ENCODE data around the gene LEFTY2. TPM values are rescaled to one million over a fixed set of nuclear protein-coding genes. Genes with fewer than 3 reads are reported as not detected.

LEFTY2 gene
- total and polyA plus RNA-seq, 7 donors, result 0.03 to 1.2 (median 0.13) TPM; not detected in 2

GRCh38 chr1:225962440-225962975, 21.5 kb upstream of the LEFTY2 start:
- Histone ChIP-seq H3K27me3 (ENCODE audit: insufficient read depth in 3 of 3, low read length in 2 of 3) (peaks cover 0 to 5% (median 0%) of the 10 kb centered on the region in 3 donors), H3K9me3 (no peaks in the 10 kb centered on the region), H3K36me3 (ENCODE audit: insufficient read depth in 1 of 2, low read depth in 1 of 2) (no peaks in the 10 kb centered on the region), H3K4me1 (no peaks in the 10 kb centered on the region), H3K4me3 (no peak overlapping the region), H3K27ac (no peak overlapping the region)
- TF ChIP-seq CTCF (IDR thresholded peaks at IDR 0.05), result peak; percentile 36
- 31 to 36% (median 34%) methylated on average over 21 of the region's 21 CpGs for WGBS, 3 donors
- DNase-seq (peak in 1 of 2 donors; percentile 29), ATAC-seq (peak in 2 of 4 donors; percentile 58 to 59)
- intact Hi-C loops (cut with DNase I), result no loop called here

GRCh38 chr1:225961659-225962439, 20.8 kb upstream of the LEFTY2 start:
- ATAC-seq (no peak), DNase-seq (no peak)
- no peak overlapping the region for H3K4me3 ChIP-seq
- intact Hi-C loops (cut with DNase I), result no loop called here
- peaks cover 0 to 5% (median 0%) of the 10 kb centered on the region in 3 donors for H3K27me3 ChIP-seq (ENCODE audit: insufficient read depth in 3 of 3, low read length in 2 of 3)
- TF ChIP-seq CTCF (IDR thresholded peaks at IDR 0.05), result no peak
- H3K27ac ChIP-seq, result no peak overlapping the region
- H3K4me1 ChIP-seq, result no peaks in the 10 kb centered on the region
- no peaks in the 10 kb centered on the region for H3K9me3 ChIP-seq
- WGBS, 3 donors, result 66 to 73% (median 69%) methylated on average over 20 of the region's 20 CpGs
- H3K36me3 ChIP-seq (ENCODE audit: insufficient read depth in 1 of 2, low read depth in 1 of 2), result no peaks in the 10 kb centered on the region

- Histone ChIP-seq H3K36me3 (ENCODE audit: insufficient read depth in 1 of 2, low read depth in 1 of 2) (no peaks in the 10 kb centered on the region), H3K27ac (no peak overlapping the region), H3K4me1 (no peaks in the 10 kb centered on the region), H3K4me3 (no peak overlapping the region), H3K9me3 (no peaks in the 10 kb centered on the region), H3K27me3 (ENCODE audit: insufficient read depth in 3 of 3, low read length in 2 of 3) (peaks cover 0 to 5% (median 0%) of the 10 kb centered on the region in 3 donors)
- WGBS, 3 donors, result 85 to 93% (median 90%) methylated on average over 3 of the region's 3 CpGs
- DNase-seq, result no peak
- TF ChIP-seq CTCF (IDR thresholded peaks at IDR 0.05), result no peak
- intact Hi-C loops (cut with DNase I), result no loop called here
- ATAC-seq, result no peak
These were observed 17.0 kb upstream of the LEFTY2 start for GRCh38 chr1:225958041-225958440.

- H3K4me3 ChIP-seq, result no peak overlapping the region
- H3K4me1 ChIP-seq, result no peaks in the 10 kb centered on the region
- H3K36me3 ChIP-seq (ENCODE audit: insufficient read depth in 1 of 2, low read depth in 1 of 2), result no peaks in the 10 kb centered on the region
- 70 to 92% (median 86%) methylated on average over 1 of the region's 1 CpG for WGBS, 3 donors
- ATAC-seq (no peak), DNase-seq (no peak)
- no peak for TF ChIP-seq CTCF (IDR thresholded peaks at IDR 0.05)
- H3K27ac ChIP-seq, result no peak overlapping the region
- intact Hi-C loops (cut with DNase I), result no loop called here
- no peaks in the 10 kb centered on the region for H3K9me3 ChIP-seq
- H3K27me3 ChIP-seq (ENCODE audit: insufficient read depth in 3 of 3, low read length in 2 of 3), result no peaks in the 10 kb centered on the region
These were observed 13.7 kb upstream of the LEFTY2 start for GRCh38 chr1:225954753-225955152.
